HS-5 (cell line): Measurements from ENCODE around the gene SSX1.
"Not testable (repeated sequence)": the region's sequence is repeated elsewhere in the genome, so short reads cannot be mapped to it uniquely, and the experiment has no call there.

Source experiments
- DNase-seq: peaks from one replicate; pipeline ENCODE4 v3.0.0-alpha.2; 2012; ENCODE audit warnings: low read depth

Gene SSX1, protein sequence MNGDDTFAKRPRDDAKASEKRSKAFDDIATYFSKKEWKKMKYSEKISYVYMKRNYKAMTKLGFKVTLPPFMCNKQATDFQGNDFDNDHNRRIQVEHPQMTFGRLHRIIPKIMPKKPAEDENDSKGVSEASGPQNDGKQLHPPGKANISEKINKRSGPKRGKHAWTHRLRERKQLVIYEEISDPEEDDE

DNA sequence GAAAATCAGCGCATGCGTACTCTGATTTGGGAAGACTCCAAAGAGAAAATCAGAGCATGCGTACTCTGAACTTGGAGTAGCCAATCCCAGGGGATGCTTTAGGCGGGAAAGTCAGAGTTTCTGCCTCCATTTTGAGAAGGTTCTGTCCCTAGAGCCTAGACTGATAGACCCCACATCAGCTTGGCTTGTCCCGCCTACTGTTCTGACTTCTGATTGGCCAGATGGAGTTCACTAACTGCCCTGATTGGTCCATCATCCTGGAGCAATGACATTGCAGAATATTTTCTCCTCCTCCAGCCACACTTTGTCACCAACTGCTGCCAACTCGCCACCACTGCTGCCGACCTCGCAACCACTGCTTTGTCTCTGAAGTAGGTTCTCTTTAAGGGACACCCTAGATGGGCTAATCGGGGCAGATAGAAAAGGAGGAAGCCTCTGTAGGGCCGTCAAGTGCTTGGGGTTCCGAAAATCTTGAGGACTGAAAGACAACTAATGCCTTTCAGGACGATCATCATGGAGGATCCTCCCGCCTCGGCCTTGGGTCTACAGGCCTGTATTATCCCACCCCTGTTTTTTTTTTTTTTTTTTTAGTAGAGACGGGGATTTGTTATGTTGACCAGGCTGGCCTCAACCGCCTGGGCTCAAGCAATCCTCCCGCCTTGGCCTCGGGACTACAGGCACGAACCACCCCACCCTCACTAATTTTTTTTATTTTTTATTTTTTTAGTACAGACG is at the start of gene SSX1:
Gene SSX1, plus strand, starts transcription at position 331 of the 735 bp plus-strand sequence. CDS start 1,850 bp downstream, outside the sequence.
- not testable (repeated sequence) for DNase-seq

DNA sequence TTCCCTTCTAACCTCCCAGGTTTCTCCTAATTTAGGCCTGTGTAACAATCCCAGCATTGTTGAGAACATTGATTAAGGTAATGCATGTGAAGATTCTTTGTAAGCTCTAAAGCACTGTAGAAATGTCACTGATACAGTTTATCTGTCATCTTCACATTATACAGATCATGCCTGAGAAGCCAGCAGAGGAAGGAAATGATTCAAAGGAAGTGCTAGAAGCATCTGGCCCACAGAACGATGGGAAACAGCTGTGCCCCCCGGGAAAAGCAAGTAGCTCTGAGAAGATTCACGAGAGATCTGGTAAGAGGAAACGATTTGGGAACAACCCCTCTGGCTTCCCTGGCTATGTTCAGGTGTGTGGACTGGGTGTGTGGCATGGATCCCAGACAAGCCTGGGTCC is 40.9 kb upstream of the SSX1 start:
- not testable (repeated sequence) for DNase-seq

- not testable (repeated sequence) for DNase-seq
These were observed 31.0 kb upstream of the SSX1 start for GRCh38 chrX:48224196-48224595.

GRCh38 chrX:48252945-48253344 is 2.2 kb upstream of the SSX1 start:
- not testable (repeated sequence) for DNase-seq

DNA sequence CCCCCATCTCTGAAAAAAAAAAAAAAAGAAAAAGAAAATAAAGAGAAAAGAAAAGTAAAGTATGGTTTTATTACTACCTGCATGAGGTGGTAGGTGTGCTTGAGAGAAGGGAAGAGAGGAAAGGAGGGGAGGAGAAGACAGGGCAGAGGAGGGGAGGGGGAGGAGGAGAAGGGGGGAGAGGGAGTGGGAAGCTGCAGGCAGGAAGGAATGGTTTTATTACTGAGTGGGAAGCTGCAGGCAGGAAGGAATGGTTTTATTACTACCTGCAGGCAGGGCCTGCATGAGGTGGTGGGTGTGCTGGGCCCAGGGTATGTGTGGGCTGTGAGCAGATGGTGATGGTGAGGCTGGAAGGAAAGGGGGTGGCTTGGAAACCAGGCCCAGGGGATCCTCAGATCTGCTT is 19.2 kb downstream of the SSX1 start:
- not testable (repeated sequence) for DNase-seq

- DNase-seq, result peak; percentile 18
These were observed 23.8 kb downstream of the SSX1 start for GRCh38 chrX:48278958-48279357.

DNA sequence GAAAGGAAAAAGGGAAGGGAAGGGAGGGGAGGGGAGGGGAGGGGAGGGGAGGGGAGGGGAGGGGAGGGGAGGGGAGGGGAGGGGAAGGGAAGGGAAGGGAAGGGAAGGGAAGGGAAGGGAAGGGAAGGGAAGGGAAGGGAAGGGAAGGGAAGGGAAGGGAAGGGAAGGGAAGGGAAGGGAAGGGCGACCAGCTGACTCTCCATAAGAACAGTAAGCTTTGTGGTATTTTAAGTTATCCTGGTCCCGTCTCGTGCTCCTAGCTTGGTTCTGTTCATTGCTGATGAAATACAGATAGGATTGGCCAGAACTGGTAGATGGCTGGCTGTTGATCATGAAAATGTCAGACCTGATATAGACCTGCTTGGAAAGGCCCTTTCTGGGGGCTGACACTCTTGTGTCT is 25.5 kb downstream of the SSX1 start:
- DNase-seq, result not testable (repeated sequence)

- no peak for DNase-seq
These were observed 51.0 kb downstream of the SSX1 start for GRCh38 chrX:48306175-48306574.

DNA sequence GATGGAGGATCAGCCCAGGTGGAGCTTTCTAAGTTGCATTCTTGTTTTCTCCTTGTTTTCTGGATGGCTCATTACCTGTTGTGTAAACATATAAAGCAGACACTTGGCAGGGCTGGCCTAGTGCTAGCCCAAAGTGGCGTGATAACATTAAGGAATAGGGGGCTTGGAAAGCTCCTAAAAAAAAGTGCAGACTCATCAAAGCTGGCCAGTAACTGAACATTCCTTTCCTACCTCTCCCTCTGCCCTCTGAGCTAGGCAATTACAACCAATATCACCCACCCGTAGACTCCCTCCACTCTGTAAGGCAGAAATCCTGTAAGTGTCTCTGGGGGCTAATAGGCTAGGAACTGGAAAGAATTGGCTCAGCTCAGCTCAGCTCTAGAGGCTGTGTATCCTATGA is 58.8 kb downstream of the SSX1 start:
- DNase-seq, result not testable (repeated sequence)
